Aorta (tissue), 5 donors: ENCODE measurements around the gene ZNF491. TPM values are rescaled to one million over a fixed set of nuclear protein-coding genes. Genes with fewer than 3 reads are reported as not detected.

Experiments
- ATAC-seq: fragments of 200-7000 bp; cut with Tn5 transposase; one replicate; pipeline ENCODE4 v1.9.1; 2022; ENCODE audit warnings: moderate library complexity; ENCODE audit not compliant: low FRiP score
- DNase-seq, 2 donors: peaks; one replicate each; pipeline ENCODE4 v3.0.0-alpha.2; 2020
- H3K27ac ChIP-seq, 2 donors: one replicate each; pipeline ENCODE4 v1.5.1; 2013; ENCODE audit warnings: low read length in 2 of 2, mild to moderate bottlenecking in 2 of 2, moderate library complexity in 2 of 2, control low read depth in 1 of 2, inconsistent platforms in 1 of 2, low read depth in 1 of 2
- H3K27me3 ChIP-seq, 2 donors: one replicate each; pipeline ENCODE4 v1.6.1; 2013; ENCODE audit warnings: control low read depth in 1 of 2, low read length in 1 of 2, mild to moderate bottlenecking in 1 of 2, moderate library complexity in 1 of 2; ENCODE audit not compliant: insufficient read depth in 2 of 2, control insufficient read depth in 1 of 2
- H3K36me3 ChIP-seq, 2 donors: one replicate each; pipeline ENCODE4 v1.6.1; 2013; ENCODE audit warnings: control low read depth in 1 of 2, low read length in 1 of 2, mild to moderate bottlenecking in 1 of 2; ENCODE audit not compliant: insufficient read depth in 2 of 2, control insufficient read depth in 1 of 2
- H3K4me1 ChIP-seq, 2 donors: one replicate each; pipeline ENCODE4 v1.6.1; 2013; ENCODE audit warnings: low read length in 2 of 2, control low read depth in 1 of 2, mild to moderate bottlenecking in 1 of 2, moderate library complexity in 1 of 2; ENCODE audit not compliant: insufficient read depth in 2 of 2, control insufficient read depth in 1 of 2
- H3K4me3 ChIP-seq, 2 donors: one replicate each; pipeline ENCODE4 v1.5.1; 2013; ENCODE audit warnings: low read length in 2 of 2, control low read depth in 1 of 2, mild to moderate bottlenecking in 1 of 2
- H3K9me3 ChIP-seq: one replicate; pipeline ENCODE4 v1.6.1; 2013; ENCODE audit warnings: mild to moderate bottlenecking, low read length; ENCODE audit not compliant: control insufficient read depth
- WGBS, 2 donors: extraction: QIAGEN DNeasy Blood & Tissue Kit; methylation state at CpG; one replicate each; pipeline ENCODE4 v1.1.7; 2013; 5-methylcytosine and 5-hydroxymethylcytosine counted together
- intact Hi-C, 2 donors: fragments of 100-400 bp; cut with DNase I; formaldehyde crosslinking; loops; one replicate each; pipeline versions ENCODE4 v1.14.2 to v1.15.0; 2022
- polyA plus RNA-seq, 2 donors: library from polyadenylated mRNA; stranded (reverse); fragments of 200-250 nt; gene quantifications; one replicate each; pipeline ENCODE4 v1.2.3, GENCODE V29; 2013
- total RNA-seq, 2 donors: library from RNA; stranded (reverse); fragmentation: NEBNext Ultra II Directional; extraction: Animal tissue kit (Norgen Biotek cat#: 25700); gene quantifications; one replicate each; pipeline ENCODE4 v1.2.1, GENCODE V29; 2021
- donor health status: healthy with polysubstance abuse.
- donor health status: Bipolar disorder and iron deficiency.
- donor health status: DM: no; HTN: no; CAD: no.
- donor health status: DM: no; HTN: no; CAD: no.
- donor health status: DM: yes; HTN: yes; CAD: no.

Gene ZNF491
- total and polyA plus RNA-seq, 4 donors: 0.50 to 4.8 (median 2.6) TPM

DNA sequence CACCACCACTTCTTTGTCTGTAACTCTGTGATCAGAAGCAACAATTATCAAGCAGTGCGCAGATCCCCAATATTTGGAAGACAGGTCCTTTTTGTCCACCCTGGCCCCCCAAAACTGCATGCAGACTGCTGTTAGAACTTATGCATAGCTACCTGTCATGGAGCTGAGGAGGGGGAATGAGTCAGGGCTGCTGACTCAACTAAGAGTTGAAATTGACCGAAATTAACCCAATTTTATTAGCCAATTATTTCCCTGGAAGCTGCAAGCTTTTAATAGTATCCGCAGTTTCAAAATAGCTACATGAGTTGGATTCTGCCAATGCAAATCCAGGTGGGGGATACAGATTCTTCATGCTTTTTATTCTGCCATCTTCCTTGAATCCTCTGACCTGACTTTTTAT is 14.0 kb upstream of the ZNF491 start:
- no peak for ATAC-seq
- H3K9me3 ChIP-seq: peaks cover 20% of the 10 kb centered on the region

DNA sequence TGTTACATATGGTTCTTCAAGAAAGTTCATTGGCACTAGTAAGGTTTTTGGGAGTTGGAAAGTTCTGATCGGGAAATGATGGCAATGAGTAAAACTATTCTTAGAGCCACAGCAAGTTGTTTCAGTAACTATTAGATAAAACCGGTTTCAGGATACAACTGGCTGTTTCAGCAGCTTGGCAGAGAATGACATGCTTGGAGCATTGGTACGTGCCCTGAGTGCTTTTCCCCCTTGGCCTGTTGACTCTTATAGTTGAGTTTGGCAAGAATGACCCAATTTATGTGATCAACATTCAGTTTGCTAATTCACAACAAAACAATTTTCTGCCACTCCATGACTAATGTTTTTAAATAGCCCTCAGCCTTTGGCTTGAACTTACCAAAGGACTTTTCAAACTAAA is 10.8 kb upstream of the ZNF491 start:
- Histone ChIP-seq H3K27ac (no peak overlapping the region), H3K4me3 (no peak overlapping the region), H3K36me3 (peaks cover 0 to 2% of the 10 kb centered on the region in 2 donors), H3K27me3 (no peaks in the 10 kb centered on the region), H3K9me3 (peaks cover 8% of the 10 kb centered on the region), H3K4me1 (no peaks in the 10 kb centered on the region)
- no peak for DNase-seq
- 64 to 73% methylated on average over 3 of the region's 3 CpGs for WGBS, 2 donors
- intact Hi-C loops: no loop called here
- no peak for ATAC-seq

More for the DNA sequence above, 14.0 kb upstream of the ZNF491 start:
- Histone ChIP-seq H3K4me3 (no peak overlapping the region), H3K27ac (no peak overlapping the region), H3K4me1 (no peaks in the 10 kb centered on the region), H3K36me3 (peaks cover 14 to 22% of the 10 kb centered on the region in 2 donors), H3K27me3 (no peaks in the 10 kb centered on the region)
- intact Hi-C loops: no loop called here
- WGBS, 2 donors: 98 to 99% methylated on average over 3 of the region's 3 CpGs
- no peak for DNase-seq

DNA sequence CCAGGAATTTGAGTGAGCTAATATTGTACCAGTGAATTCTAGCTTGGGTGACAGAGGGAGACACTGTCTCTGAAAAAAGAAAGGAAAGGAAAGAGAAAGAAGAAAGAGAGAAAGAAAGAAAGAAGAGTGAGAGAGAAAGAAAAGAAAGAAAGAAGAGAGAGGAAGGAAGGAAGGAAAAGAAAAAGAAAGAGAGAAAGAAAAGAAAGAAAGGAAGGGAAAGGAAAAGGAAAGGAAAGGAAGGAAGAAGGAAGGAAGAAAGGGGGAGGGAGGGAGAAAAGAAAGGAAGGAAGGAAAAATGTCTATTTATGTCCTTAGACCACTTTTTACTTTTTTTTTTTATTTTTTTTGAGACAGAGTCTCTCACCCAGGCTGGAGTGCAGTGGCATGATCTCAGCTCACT is 5.4 kb upstream of the ZNF491 start:
- intact Hi-C loops: loop anchor here in 1 of 2 donors (10.0 kb wide), 1 partner anchor 92 kb away; the partner anchor contains the start of gene ZNF69
- H3K27me3 ChIP-seq: no peaks in the 10 kb centered on the region

DNA sequence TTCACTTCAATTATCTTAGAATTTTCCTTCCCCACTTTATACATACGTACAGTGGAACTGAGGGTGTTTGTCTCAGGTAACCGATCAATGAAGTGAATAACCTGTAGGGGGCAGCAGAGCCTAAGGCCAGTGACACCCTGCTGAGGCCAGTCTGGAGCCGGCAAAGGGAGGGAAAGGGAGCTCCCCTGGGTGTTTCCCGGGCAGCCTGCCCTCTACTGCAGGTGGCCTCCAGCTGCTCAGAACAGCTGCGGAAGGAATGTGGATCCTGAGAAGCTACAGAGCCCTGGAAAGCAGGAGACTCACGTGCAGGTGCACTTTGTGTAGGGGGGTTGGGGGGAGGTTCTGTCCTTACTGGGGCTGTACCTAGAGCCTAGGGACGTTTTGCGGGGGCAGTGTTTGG is 832 bp upstream of the ZNF491 start:
- peak; percentile 95 for ATAC-seq
- 5 to 8% methylated on average over 8 of the region's 8 CpGs for WGBS, 2 donors
- Histone ChIP-seq H3K36me3 (no peaks in the 10 kb centered on the region), H3K4me1 (no peaks in the 10 kb centered on the region), H3K9me3 (no peaks in the 10 kb centered on the region), H3K4me3 (no peak overlapping the region), H3K27me3 (no peaks in the 10 kb centered on the region), H3K27ac (no peak overlapping the region)
- peak; percentile 85 to 88 for DNase-seq
- intact Hi-C loops: loop anchor here (5.0 to 10.0 kb wide), 4 partner anchors 87 to 345 kb away; partner anchors contain the start of genes ZNF20 (in 1 of the 2) and ZNF69 (in 1 of the 2)

More for the DNA sequence above, 5.4 kb upstream of the ZNF491 start:
- Histone ChIP-seq H3K4me1 (no peaks in the 10 kb centered on the region), H3K36me3 (no peaks in the 10 kb centered on the region), H3K27ac (no peak overlapping the region), H3K9me3 (peaks cover under 1% of the 10 kb centered on the region), H3K4me3 (no peak overlapping the region)
- ATAC-seq (no peak), DNase-seq (no peak)

DNA sequence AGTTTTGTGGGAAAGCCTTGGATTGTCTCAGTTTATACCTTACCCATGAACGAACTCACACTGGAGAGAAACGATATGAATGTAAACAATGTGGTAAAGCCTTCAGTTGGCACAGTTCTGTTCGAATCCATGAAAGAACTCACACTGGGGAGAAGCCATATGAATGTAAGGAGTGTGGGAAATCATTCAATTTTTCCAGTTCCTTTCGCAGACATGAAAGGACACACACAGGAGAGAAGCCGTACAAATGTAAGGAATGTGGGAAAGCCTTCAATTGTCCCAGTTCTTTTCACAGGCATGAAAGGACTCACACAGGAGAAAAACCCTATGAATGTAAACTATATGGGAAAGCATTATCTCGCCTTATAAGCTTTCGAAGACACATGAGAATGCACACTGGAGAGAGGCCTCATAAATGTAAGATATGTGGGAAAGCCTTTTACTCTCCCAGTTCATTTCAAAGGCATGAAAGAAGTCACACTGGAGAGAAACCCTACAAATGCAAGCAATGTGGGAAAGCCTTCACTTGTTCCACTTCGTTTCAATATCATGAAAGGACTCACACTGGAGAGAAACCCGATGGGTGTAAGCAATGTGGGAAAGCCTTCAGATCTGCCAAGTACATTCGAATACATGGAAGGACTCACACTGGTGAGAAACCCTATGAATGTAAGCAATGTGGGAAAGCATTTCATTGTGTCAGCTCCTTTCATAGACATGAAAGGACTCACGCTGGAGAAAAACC is 8.2 kb downstream of the ZNF491 start:
- no peak overlapping the region for H3K27ac ChIP-seq
- ATAC-seq (no peak), DNase-seq (no peak)
- peaks cover 8% of the 10 kb centered on the region for H3K9me3 ChIP-seq
- H3K36me3 ChIP-seq: peaks cover 3 to 8% of the 10 kb centered on the region in 2 donors
- H3K27me3 ChIP-seq: no peaks in the 10 kb centered on the region
- H3K4me1 ChIP-seq: no peaks in the 10 kb centered on the region
- peak overlapping the region in 1 of 2 donors; percentile 20 for H3K4me3 ChIP-seq
- 96% methylated on average over 11 of the region's 11 CpGs for WGBS, 2 donors
- intact Hi-C loops: no loop called here

DNA sequence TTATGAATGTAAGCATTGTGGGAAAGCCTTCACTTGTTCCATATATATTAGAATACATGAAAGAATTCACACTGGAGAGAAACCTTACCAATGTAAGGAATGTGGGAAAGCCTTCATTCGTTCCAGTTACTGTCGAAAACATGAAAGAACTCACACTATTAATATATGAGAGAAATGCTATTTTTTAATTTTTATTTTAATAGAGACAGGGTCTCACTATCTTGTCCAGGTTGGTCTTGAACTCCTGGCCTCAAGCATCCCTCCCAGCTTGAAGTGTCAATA is 8.7 kb downstream of the ZNF491 start:
- WGBS, 2 donors: 95 to 96% methylated on average over 2 of the region's 2 CpGs
- no peak overlapping the region for H3K27ac ChIP-seq
- ATAC-seq (no peak), DNase-seq (no peak)
- no peak overlapping the region for H3K4me3 ChIP-seq
- peaks cover 8% of the 10 kb centered on the region for H3K9me3 ChIP-seq
- H3K27me3 ChIP-seq: no peaks in the 10 kb centered on the region
- no peaks in the 10 kb centered on the region for H3K4me1 ChIP-seq
- intact Hi-C loops: no loop called here
- H3K36me3 ChIP-seq: peaks cover 3 to 8% of the 10 kb centered on the region in 2 donors

DNA sequence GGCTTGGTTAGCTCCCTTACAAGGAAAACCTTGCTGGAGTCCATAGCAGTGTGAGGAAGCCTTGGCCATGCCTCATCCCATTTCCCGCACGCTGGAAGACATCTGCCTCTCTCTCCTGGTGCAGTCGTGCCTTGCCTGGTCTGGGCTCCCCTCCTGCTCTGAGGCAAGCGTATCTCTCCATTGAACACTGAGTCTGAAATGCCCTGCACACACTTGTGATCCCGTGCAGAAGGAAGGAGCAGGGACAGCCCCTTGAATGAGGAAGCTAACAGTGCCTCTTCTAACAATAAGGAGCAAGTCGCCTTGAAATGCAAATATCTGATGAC is 15.3 kb downstream of the ZNF491 start:
- H3K27ac ChIP-seq: peak overlapping the region in 1 of 2 donors; percentile 52
- no peaks in the 10 kb centered on the region for H3K9me3 ChIP-seq
- H3K4me1 ChIP-seq: no peaks in the 10 kb centered on the region
- WGBS, 2 donors: 0 to 1% methylated on average over 6 of the region's 6 CpGs
- no peak for ATAC-seq
- no peaks in the 10 kb centered on the region for H3K36me3 ChIP-seq
- no peak for DNase-seq
- intact Hi-C loops: loop anchor here in 1 of 2 donors (2.0 kb wide), 1 partner anchor 15 kb away; the partner anchor contains the start of gene ZNF491
- no peaks in the 10 kb centered on the region for H3K27me3 ChIP-seq
- peak overlapping the region in 1 of 2 donors; percentile 27 for H3K4me3 ChIP-seq

DNA sequence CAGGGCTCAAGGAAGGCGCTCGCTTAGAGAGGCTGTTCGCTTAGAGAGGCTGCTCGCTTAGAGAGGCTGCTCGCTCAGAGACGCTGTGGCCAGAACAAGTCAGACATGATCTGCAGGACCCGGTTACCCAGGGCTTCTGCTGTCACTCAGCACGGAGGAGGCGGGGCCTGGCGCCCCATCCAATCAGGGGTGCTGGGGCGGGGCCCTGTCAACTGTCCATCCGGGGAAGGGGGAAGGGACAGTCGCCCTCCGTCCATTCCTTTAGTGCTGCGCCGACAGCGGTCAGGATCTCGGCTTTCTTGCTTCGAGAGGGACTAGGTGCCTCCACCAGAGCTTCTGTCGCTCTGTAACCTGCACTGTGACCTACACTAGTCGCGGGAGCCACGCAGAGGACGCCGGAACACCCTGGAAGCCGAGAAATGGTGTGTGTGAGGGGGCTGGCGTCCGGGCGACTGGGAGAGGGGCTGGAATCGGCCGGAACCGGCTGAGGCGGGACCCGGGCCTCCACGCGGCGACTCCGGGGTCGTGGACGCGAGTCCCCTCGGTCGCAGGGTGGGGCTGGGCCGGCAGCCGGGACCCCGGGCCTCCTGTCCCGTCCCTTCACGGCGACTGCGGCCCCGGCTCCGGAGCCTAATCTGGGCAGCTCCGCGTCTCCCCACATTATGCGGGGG is 15.8 kb downstream of the ZNF491 start, which contains the start of gene ZNF440:
TSS of gene ZNF440 (plus strand) at position 245 of the 671 bp plus-strand sequence. CDS start at position 420, 175 bp downstream.
- Histone ChIP-seq H3K27ac (peak within 1 kb of the TSS; percentile 61 to 62), H3K36me3 (no peaks in the 10 kb centered on the region), H3K9me3 (no peaks in the 10 kb centered on the region), H3K27me3 (no peaks in the 10 kb centered on the region), H3K4me1 (no peaks in the 10 kb centered on the region), H3K4me3 (peak within 1 kb of the TSS; percentile 46 to 88)
- ATAC-seq (peak; percentile 100), DNase-seq (peak; percentile 97 to 98)
- intact Hi-C loops: loop anchor here in 1 of 2 donors (2.0 kb wide), 1 partner anchor 15 kb away; the partner anchor contains the start of gene ZNF491
- 0% methylated on average over 42 to 55 of the region's 55 CpGs for WGBS, 2 donors
